ENCODE measurements around the gene DCX.
A peak's percentile ranks its signal among the peaks of the same experiment; 100 is the strongest.

DCX gene

GRCh38 chrX:111302284-111302683, 109.7 kb downstream of the DCX start:
- DNase-seq = peak; percentile 5

GRCh38 chrX:111288841-111289240, 123.2 kb downstream of the DCX start:
- DNase-seq = no peak

DNA sequence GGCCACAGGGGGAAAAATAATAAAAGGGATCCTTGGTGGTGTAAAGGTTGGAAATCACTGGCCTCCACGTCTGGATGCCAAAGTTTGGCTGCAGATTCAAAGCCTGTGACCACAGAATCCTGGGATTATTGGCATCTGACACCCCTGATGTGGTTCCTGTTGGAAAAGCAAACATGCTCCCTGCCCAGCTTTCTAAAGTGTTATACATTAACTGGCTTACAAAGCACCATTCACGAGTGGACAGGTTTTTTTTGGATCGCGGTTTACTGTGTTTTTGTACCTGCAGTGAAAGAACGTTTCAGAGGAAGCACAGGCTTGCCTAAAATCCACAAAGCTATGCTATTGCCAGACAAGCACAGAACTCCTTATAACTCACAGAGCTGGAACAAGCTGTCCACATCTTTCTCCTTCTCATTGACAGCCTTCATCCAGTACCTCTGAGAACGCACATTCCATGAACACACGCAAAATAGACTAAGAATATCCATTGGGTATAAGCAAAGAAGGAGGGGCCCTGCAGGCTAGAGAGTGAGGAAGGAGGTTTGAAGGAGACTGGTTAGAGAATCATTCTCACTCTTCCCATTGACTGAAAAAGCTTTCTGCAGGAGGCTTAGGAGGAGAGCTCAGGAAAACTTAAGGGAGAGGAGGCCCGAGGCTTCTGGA, 127.2 kb downstream of the DCX start:
- peak; percentile 53 for DNase-seq

GRCh38 chrX:111283446-111283845, 128.5 kb downstream of the DCX start:
- no peak for DNase-seq

GRCh38 chrX:111282991-111283390, 129.0 kb downstream of the DCX start:
- no peak for DNase-seq

DNA sequence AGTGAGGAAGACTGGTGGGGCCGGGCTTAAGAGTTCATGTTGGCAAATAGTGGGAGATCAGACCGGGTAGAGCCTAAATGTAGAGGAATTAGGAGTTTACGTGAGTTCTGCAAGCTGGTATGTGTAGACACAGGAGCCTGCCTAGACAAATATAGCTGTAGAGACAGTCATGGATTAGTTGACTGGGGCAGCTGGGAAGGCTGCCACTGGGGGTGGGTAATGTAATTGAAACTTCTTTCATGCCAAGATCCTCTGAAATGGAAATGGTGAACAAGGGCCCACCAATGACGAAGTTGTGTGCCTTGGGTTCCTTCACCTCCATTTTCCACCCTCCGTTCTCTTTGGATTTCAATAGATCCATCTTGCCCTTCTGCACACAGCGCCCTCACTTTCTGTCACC, 129.9 kb downstream of the DCX start:
- no peak for DNase-seq

GRCh38 chrX:111270339-111270738, 141.7 kb downstream of the DCX start, which contains the start of gene CAPN6:
Gene CAPN6 (minus strand): TSS chrX:111270483. CDS start chrX:111263936, 6,547 bp downstream.
- no peak for DNase-seq

DNA sequence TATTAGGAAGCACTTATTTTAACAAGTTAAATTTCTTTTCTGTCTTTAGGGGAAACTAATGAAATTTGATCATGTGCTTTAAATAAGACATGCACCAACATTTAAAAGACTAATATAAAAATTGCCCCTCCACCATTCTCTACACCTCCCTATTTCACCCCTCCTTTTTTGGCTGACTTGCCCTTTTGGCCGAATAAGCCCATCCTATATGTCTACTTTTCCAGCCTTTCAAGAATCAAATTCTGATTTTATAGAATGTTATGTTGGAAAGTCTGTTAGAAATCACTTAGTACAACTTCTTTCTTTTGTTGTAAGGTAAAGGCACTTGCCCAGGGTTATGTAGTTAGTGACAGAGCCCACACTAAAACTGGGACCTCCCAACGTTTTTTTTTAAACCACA, 143.5 kb downstream of the DCX start:
- no peak for DNase-seq

GRCh38 chrX:111265486-111265885, 146.5 kb downstream of the DCX start:
- no peak for DNase-seq

DNA sequence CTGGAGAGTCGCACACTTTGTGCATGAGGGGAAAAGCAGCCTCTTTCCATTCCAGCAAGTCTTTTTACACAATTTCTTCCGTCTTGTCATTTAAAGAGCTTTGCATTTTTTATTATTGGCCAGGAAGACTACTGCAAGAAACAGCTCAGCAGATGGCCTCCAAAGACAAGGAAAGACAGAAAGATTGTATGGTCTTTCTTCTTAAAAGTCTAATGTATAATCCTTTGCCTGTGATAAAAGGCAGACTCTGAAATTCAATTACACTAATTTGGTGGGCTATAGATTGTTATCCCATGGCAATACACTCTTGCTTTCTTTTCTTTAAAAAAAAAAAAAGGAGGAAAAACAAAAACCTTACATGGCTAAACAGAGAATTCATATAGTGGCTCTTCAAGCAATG, 147.6 kb downstream of the DCX start:
- DNase-seq = no peak

GRCh38 chrX:111262086-111262485, 149.9 kb downstream of the DCX start:
- DNase-seq = no peak

GRCh38 chrX:111260451-111260850, 151.5 kb downstream of the DCX start:
- DNase-seq = no peak

- no peak for DNase-seq
Observed at GRCh38 chrX:111259559-111259958, 152.4 kb downstream of the DCX start.

DNA sequence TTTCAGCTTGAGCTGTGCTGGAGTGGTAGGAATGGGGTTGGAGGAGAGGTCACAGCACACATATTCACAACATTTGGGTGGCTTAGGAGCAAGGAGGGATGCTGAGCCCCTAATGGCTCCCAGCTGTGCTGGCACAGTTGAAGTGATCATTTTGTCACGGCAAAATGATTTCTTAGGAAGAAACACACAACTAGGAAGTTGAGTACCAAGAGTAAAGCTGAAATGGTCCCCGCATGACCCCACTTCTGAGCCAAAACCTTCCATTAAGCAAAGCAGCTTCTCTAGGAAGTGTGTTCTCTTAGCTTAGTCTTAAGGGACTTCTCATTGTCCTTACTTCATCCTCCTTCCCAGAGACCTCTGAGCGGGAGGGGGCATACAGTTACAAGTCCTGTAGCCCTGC, 154.3 kb downstream of the DCX start:
- no peak for DNase-seq

- DNase-seq = peak; percentile 31
Observed at GRCh38 chrX:111254896-111255693, 156.9 kb downstream of the DCX start.

- DNase-seq = peak; percentile 61
Observed at GRCh38 chrX:111244235-111244750, 167.7 kb downstream of the DCX start.
